SU-DHL-6 (cell line): ENCODE data around the gene INTS15.

ENCODE experiments used
- CTCF ChIP-seq: fragments of 200-600 bp; sonication (generic); IDR thresholded peaks from one replicate; pipeline ENCODE4 v1.5.1; 2017; ENCODE audit warnings: antibody characterized with exemption, mild to moderate bottlenecking, low read length, moderate library complexity; ENCODE audit not compliant: insufficient read depth, poor library complexity, severe bottlenecking
- EZH2phosphoT487 ChIP-seq: fragments of 200-600 bp; sonication (generic), shearing (Covaris generic); conservative IDR thresholded peaks from 2 replicates; pipeline ENCODE4 v1.6.1; 2018; ENCODE audit warnings: mild to moderate bottlenecking, antibody characterized with exemption, low read length, moderate library complexity, mixed read lengths

DNA sequence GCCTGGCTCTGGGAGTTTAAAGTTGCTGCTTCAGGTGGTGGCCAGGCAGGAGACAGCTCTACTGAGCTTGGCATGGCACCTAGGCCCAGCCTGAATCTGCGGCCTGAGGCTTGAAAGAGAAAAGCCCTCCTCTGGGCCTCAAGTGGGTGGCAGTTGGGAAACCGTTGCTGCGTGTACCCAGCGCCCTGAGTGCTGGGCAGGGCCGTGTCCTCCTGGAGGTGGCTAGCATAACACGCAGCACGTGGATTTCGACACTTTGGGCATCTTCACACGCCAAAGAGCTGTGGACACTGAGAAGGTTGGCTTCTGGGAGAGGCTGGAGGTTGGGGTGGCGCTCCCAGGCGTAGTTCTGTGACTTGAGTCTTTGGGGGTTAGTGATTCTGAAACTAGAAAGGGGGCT is 49.8 kb downstream of the INTS15 start:
- TF ChIP-seq CTCF (no peak), EZH2phosphoT487 (no peak)
